GM19043 (cell line): ENCODE measurements around the gene HIP1.
"Not testable (repeated sequence)": the region's sequence is repeated elsewhere in the genome, so short reads cannot be mapped to it uniquely, and the experiment has no call there.

Experiments
- ATAC-seq: cut with Tn5 transposase; IDR thresholded peaks from one replicate; pipeline ENCODE4 v1.9.1; 2021; ENCODE audit warnings: low read depth; ENCODE audit not compliant: unreplicated experiment

The HIP1 gene

GRCh38 chr7:75687246-75688088 is 51.3 kb downstream of the HIP1 start:
- ATAC-seq, result no peak

DNA sequence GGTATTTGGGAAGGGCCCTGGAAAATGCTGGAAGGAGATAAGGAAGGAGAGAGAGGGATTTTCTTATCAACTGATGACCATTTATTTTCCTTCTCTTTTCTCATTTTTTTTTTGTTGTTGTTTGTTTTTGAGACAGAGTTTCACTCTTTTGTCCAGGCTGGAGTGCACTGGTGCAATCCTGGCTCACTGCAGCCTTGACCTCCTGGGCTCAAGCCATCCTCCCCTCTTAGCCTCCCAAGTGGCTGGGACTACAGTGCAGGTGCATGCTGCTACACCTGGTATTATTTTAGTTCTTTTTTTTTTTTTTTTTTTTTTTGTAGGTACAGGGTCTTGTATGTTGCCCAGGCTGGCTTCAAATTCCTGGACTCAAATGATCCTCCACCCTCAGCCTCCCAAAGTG is 52.2 kb downstream of the HIP1 start:
- no peak for ATAC-seq

DNA sequence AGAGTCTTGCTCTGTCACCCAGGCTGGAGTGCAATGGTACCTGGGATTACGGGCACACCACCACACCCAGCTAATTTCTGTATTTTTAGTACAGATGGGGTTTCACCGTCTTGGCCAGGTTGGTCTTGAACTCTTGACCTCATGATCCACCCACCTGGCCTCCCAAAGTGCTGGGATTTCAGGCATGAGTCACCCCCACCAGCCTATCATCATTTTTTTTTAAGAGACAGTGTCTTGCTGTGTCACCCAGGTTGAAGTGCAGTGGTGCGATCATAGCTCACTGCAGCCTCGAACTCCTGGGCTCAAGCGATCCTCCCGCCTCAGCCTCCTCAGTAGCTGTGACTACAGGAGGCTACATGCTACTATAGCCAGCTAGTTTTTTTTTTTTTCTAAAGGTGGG is 56.7 kb downstream of the HIP1 start:
- ATAC-seq, result not testable (repeated sequence)

DNA sequence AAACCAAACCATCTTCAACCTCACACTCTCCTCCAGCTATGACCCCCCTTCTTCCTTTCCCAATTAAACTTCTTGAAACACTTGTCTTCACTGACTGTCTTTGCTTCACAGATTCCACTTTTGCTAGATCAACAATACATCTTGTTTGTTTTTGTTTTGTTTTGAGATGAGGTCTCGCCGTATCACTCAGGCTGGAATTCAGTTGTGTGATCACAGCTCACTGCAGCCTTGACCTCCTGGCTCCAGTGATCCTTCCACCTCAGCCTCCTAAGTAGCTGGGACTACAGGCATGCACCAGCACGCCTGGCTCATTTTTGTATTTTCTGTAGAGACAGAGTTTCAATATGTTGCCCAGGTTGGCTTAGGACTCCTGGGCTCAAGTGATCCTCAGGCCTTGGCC is 59.7 kb downstream of the HIP1 start:
- no peak for ATAC-seq

DNA sequence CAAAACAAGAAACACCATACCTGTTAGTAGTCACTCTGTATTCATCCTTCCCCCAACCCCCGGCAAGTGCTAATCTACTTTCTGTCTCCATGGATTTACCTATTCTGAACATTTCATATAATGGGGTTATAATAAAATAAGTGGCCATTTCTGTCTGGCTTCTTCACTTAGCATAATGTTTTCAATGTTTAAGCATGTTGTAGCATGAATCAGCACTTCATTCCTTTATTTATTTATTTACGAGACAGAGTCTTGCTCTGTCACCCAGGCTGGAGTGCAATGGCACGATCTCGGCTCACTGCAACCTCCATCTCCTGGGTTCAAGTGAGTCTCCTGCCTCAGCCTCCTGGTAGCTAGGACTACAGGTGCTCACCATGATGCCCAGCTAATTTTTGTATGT is 69.2 kb downstream of the HIP1 start:
- ATAC-seq, result no peak

DNA sequence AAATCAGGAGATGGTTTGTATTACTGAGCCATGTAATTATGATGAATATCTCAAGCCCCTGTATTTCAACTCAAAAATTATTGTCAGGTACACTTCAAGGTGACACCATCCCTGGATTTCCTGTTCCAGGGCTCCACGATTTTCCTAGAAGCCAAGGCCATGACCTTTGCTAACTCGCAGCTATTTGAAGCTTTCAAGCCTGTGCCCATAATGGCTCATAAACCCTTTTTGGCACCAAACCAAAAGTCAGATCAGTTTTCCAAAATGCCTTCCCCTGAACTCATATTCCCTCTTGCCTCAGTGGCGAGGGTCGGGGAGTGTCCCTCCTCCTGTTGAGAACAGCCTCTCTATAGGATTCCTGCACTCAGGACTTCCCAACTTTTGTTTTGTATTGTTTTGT is 70.8 kb downstream of the HIP1 start:
- no peak for ATAC-seq

GRCh38 chr7:75663302-75663907 is 75.3 kb downstream of the HIP1 start:
- ATAC-seq, result peak; percentile 37

DNA sequence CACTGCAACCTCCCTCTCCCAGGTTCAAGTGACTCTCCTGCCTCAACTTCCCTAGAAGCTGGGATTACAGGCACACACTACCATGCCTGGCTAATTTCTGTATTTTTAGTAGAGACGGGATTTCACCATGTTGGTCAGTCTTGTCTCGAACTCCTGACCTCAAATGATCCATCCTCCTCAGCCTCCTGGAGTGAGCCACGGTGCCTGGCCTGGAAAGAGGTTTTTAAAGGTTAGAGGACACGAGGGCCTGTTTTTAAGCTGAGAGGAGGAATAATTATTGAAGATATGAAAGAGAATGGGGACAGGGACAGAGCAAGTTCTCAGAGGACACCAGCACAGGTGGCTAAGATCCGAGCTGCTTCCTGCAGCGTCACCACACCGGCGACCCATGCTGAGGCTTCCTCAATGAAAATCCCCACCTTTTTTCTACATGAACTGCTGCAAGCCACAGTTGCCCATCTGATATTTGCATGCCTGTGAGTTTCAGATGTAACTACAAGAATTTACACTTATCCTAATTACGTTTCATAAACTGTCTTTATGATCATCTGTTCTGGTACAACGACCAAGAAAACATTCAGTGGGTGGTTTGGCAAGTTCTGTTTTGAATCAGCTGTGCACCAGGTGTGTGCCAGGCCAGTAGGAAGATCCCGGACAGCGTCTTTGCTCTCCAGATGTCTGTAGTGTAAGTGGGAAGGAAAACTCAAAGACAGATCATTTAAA is 76.0 kb downstream of the HIP1 start:
- peak; percentile 81 for ATAC-seq

GRCh38 chr7:75660566-75661215 is 78.0 kb downstream of the HIP1 start:
- ATAC-seq, result no peak

DNA sequence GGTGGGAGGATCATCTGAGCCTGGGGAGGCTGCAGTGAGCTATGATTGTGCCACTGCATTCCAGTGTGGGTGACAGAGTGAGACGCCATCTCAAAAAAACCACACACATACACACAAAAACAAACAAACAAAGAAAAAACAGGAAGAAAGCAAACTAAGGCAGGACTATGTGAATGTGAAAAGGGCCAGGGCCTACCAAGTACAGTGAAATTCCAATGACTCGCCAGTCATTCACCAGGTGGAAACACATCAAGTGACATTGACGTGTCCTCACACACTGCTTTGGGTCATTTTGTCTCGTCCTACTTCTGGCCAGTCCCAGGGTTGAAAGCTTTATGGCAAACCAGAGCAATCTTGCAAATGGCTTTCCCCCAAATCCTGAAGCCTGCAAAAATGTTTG is 79.9 kb downstream of the HIP1 start:
- no peak for ATAC-seq

DNA sequence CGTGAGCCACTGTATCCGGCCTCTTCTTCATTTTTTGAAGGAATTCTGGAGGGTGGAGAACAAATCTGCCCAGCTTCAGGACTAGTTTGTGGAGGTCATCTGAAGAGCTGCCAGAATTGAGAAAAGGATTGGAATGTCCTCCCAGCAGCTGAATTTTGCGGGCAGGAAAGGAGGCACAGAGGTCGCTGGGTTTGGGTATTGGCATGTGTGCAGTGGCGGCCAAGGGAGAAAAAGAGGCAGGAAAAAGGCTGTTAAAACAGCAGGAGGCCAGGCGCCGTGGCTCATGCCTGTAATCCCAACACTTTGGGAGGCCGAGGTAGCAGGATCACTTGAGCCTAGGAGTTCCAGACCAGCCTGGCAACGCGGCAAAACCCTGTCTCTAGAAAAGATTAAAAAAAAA is 80.4 kb downstream of the HIP1 start:
- ATAC-seq, result no peak

DNA sequence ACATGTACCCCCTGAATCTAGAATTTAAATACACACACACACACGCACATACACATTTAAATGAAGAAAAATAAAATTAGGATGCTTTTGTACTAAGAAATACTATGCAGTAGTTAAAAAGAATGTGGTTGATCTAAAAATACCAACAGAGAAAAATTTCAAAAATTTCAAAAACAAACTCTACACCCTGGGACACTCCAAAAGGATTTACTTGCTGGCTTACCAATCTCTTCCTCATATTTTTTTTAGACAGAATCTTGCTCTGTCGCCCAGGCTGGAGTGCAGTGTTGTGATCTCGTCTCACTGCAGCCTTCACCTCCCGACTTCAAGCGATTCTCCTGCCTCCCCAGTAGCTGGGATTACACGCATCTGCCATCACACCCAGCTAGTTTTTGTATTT is 80.9 kb downstream of the HIP1 start:
- ATAC-seq, result no peak

DNA sequence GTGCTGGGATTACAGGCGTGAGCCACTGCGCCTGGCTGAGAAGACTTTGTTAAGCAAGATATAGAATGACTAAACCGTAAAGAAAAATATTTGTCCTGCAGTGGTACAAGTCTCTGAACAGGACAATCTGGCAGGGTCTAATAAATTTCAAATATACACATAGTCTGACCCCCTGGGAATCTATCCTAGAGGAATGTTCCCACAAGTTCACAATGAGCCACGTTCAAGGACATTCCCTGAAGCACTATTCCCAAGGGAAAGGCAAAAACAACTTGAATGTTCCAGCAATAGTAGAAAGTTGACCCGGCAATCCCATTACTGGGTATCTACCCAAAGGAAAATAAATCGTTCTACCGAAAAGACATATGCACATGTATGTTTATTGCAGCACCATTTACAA is 82.0 kb downstream of the HIP1 start:
- no peak for ATAC-seq

DNA sequence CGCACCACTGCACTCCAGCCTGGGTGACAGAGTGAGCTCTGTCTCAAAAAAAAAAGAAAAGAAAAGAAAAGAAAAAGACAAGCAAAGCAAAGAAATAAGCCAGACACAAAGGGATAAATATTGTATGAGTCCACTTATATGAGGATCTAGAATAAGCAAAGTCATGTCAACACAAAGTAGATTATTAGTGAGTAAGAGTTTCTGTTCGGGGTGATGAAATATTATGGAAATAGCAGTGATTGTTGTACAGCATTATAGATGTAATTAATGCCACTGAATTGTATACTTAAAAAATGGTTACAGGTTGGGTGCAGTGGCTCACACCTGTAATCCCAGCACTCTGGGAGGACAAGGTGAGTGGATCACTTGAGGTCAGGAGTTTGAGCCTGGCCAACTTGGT is 83.2 kb downstream of the HIP1 start:
- ATAC-seq, result no peak

DNA sequence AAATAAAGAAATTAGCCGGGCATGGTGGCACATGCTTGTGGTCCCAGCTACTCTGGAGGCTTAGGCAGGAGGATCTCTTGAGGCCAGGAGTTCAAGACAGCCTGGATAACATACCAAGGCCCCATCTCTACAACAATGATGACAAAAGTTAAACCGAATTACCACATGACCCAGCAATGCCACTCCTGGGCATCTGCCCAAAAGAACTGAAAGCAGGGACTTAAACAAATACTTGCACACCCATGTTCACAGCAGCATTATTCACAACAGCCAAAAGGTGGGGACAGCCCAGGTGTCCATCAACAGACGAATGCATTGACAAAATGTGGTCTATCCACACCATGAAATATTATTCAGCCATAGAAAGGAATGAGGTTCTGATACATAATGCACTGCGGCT is 83.9 kb downstream of the HIP1 start:
- ATAC-seq, result no peak

- ATAC-seq, result no peak
Measured at GRCh38 chr7:75653651-75654050, 85.1 kb downstream of the HIP1 start.

DNA sequence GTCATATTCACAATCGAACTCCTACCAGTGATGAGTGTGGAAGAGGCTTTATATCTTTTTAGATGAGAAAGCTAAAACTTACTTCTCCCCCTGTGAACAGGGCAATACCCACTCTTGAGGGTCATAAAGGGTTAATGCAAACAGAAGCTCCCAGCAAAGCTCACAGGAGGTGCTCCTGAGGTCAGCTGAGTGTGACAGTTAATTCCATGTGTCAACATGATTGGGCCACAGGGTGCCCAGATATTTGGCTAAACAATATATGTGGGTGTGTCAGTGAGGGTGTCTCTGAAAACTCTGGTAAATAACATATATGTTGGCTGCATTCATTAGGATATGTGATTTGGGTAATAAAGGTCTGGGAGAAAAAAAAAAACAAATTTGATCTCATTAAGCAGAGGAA is 86.0 kb downstream of the HIP1 start:
- no peak for ATAC-seq

GRCh38 chr7:75650681-75651080 is 88.1 kb downstream of the HIP1 start:
- no peak for ATAC-seq

DNA sequence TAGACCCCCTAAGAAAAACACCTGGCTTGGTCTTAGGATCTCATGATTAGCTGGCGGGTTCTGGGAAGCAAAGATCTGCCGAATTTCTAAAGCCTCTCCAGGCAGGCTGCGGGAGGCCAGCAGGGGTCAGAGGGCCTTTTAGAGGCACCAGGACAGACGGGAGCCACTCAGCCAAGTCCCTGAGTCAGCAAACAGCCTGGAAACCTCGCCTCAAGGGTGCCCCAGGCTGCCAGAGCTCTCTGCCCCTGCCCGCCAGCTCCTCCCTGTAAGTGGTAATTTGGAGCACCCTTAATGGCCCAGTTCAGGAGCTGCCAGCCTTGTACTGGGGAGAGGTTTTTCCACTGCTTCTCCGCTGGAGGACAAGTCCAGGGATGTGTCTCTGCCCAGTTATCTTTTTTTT is 88.7 kb downstream of the HIP1 start:
- no peak for ATAC-seq

DNA sequence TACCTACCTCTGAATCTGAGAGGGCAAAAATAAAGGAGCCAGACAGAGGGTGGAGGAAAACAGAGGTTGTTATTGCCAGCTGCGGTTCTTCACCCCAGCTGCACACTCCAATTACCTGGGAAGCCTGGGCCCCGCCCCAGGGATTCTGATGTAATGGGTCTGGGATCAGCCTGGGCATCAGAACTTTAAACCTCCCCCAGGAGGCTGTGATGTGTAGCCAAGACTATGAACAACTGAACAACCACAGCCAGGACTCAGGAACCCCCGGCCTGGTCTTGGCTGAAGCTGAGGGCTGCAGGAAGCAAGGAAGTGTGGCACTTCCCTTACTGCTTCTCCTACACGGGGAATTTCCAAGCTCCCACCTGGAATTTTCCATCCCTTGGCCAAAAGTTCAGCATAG is 89.3 kb downstream of the HIP1 start:
- ATAC-seq, result no peak

DNA sequence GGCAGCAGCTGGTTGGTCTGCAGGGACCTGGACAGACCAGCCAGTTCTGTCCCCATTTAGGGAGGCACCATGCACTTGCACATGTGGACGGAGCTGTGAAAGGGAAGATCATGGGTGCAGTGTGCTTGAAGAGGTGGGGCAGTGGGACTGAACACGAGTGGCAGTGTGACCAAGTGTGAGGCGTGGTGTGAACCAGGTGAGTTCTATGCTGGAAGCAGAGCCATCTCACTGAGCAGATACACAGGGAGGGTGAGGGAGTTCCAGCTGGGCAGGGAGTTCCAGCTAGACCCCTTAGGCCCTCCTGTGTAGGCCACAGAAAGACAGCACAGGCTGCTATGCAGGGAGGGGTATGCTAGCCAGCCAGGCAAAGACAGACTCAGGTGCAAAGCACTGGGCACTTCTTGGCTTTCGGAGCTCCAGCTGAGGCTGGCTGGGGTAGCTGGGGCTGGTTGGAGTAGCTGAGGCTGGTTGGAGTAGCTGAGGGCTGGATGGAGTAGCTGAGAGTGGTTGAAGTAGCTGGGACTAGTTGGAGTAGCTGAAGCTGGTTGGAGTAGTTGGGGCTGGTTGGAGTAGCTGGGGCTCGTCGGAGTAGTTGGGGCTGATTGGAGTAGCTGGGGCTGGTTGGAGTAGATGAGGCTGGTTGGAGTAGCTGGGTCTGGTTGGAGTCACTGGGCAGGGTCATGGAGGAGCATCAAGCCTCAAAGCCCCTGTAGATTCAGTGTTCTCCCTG is 90.9 kb downstream of the HIP1 start:
- ATAC-seq, result no peak
